HUDEP-2 (cell line): ENCODE results near the gene RNU1-4.
"Not testable (repeated sequence)": the region's sequence is repeated elsewhere in the genome, so short reads cannot be mapped to it uniquely, and the experiment has no call there.

Source experiments
- DNase-seq, 76 experiments: peaks; one replicate each; lab custom pipeline; 2025; ENCODE audit not compliant: unreplicated experiment in 76 of 76; lab: John Stamatoyannopoulos, UW

RNU1-4 gene

DNA sequence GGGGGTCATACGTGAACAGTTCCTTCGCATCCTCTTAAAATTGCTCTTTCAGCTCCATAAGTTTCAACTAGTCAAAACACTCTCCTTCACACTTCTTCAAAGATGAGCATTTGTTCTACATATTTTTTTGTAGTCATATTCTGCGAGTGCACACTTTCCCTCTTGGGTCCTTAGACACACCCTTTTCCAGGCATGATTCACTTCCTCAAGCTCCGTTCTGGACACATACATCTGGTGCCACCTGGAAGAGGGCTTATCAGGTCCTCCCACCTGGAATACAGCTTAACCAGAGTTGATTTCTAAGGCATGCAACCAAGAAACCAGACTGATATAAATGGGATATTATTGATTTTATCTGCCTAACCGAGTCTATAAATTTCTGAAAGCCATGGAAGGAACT is 47.4 kb downstream of the RNU1-4 start:
- not testable (repeated sequence) for DNase-seq
